ENCODE results near the gene C11orf86.
"Not testable (repeated sequence)": the region's sequence is repeated elsewhere in the genome, so short reads cannot be mapped to it uniquely, and the experiment has no call there.

C11orf86 gene

DNA sequence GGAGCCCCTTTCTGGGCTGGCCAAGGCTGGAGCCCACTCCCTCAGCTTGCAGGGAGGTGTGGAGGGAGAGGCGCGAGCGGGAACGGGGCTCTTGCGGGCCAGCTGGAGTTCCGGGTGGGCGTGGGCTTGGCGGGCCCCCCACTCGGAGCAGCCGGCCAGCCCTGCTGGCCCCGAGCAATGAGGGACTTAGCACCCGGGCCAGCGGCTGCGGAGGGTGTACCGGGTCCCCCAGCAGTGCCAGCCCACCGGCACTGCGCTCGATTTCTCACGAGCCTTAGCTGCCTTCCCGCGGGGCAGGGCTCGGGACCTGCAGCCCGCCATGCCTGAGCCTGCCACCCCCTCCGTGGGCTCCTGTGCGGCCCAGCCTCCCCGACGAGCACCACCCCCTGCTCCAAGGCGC, 13.6 kb downstream of the C11orf86 start:
- in situ Hi-C loops (cut with MboI; ENCODE audit: low sequenced_read_pairs) = not testable (repeated sequence)

DNA sequence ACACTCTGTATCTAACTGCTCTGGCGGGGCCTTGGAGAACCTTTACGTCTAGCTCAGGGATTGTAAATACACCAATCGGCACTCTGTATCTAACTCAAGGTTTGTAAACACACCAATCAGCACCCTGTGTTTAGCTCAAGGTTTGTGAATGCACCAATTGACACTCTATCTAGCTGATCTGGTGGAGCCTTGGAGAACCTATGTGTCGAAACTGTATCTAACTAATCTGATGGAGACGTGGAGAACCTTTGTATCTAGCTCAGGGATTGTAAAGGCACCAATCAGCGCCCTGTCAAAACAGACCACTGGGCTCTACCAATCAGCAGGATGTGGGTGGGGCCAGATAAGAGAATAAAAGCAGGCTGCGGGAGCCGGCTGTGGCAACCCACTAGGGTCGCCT, 14.3 kb downstream of the C11orf86 start:
- in situ Hi-C loops (cut with MboI; ENCODE audit: low sequenced_read_pairs) = not testable (repeated sequence)

DNA sequence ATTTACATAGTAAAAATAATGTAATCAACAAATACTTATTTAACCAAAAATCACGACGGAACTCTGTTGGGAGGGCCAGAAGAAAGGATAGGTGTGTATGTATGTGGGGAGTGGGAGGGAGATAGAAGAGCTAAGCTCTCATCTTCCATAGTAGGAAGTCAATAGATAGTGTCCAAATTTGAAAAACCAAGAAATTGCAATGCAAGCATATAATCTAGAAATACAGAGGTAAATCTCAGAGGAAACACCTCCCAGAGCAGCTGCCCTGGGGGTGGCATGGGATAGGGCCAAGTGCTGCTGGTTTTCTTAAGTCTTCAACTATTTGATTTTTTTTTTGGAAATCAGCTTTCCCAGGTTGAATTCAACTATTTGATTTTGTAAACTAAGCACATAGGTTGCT, 16.9 kb downstream of the C11orf86 start:
- in situ Hi-C loops (cut with MboI; ENCODE audit: low sequenced_read_pairs) = no loop called here

DNA sequence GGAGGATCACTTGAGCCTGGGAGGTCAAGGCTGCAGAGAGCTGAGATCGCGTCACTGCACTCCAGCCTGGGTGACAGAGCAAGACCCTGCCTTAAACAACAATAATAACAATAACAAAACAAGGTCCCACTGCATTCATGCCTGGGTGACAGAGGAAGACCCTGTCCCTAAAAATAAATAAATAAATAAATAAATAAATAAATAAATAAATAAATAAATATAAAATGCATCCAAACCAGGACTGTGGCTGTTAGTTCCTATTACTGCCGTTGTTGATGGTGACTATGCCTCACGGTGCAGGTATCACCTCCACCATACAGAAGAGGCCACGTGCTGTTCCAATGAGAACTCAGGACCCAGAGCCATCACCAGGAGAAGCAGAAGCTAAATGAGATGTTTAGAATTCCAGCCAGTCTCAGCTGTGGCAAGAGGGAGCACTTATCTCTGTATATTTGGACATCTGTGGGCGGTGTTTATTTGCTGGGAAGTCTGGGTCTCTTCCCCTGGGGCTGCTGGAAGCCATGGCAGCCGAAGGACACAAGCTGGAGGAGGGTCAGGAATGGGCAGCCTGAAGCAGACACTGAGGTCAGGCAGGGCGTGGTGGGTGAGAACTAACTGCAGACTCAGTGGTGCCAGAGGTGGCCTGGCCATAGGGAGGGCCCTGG, 21.6 kb downstream of the C11orf86 start:
- in situ Hi-C loops (cut with MboI; ENCODE audit: low sequenced_read_pairs) = no loop called here

DNA sequence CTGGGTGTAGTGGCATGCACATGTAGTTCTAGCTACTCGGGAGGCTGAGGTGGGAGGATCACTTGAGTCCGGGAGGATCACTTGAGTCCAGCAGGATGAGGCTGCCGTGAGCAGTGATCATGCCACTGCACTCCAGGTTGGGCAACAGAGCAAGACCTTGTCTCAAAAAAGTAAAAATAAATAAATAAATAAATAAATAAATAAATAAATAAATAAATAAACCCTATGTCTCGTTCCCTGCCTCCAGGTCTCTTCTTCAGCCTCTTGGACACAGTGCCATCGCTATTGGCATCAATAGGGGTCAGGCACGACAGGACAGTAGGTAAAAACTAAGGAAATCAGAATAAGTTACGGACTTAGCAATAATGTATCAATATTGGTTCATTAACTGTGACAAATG, 24.5 kb downstream of the C11orf86 start:
- in situ Hi-C loops (cut with MboI; ENCODE audit: low sequenced_read_pairs) = no loop called here

DNA sequence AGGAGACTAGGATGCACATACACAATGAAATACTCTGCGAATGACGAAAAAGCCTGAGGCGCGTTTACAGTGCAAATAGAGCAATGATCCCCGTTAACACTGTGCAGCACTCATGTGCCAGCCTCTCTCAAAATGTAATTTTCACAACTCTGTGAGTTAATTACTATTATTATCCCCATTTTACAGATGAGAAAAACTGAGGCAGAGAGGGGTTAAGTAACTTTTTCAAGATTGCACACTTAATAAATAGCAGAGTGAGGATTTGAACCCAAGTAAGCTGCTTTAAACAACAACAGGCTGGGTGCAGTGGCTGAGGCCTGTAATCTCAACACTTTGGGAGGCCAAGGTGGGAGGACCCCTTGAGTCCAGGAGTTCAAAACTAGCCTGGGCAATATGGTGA, 26.2 kb downstream of the C11orf86 start:
- in situ Hi-C loops (cut with MboI; ENCODE audit: low sequenced_read_pairs) = no loop called here

DNA sequence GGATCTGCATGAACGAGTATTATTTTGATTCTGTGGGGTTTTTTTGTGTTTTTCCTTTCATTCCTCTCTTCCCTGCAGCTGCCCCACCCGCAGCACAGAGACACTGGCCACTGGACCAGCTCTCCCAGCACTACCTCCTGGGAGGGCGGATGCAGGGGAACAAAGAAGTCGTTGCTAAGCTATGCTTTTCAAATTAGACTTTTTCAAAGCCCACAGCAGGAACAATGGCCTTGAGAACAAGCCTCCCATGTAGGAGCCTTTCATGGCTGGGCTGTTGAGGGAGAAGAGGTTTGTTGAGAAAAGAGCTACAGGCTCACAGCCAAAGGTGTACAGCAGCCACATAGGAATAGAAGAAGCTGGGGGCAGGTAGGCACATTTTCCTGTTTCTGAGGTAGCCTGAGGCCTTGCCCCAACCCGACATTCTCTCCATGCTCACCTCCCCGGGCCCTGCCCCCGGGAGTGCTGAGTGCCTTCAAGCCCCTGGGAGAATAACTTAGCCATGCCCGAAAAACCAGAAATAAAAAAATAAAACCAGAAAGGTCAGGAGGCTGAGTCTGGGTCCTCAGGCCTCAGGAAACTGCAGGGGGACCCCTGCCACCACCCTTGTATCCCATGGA, 27.3 kb downstream of the C11orf86 start:
- in situ Hi-C loops (cut with MboI; ENCODE audit: low sequenced_read_pairs) = no loop called here

DNA sequence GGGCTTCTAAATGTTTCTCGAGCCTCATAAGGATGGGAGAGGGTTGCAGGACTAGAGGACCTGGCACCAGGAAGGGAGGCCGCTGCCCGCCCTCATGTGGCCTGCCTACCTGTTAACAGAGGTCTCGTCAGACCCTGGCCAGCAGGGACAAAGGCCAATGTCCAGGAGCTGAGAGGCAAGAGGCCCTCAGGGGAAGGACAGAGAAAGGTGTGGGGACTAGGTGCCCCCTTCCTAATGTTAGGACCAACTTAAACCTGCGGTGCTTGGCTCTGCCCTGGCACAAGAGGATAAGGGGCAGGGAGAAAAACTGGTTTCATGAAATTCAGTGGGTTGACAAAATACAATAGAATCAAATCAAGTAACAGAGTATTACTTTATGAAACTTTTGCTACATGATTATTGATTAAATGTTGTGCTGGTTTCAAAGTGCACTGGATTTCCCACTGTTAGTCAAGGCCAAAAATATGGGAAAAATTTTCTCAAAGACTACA, 27.9 kb downstream of the C11orf86 start:
- in situ Hi-C loops (cut with MboI; ENCODE audit: low sequenced_read_pairs) = no loop called here

DNA sequence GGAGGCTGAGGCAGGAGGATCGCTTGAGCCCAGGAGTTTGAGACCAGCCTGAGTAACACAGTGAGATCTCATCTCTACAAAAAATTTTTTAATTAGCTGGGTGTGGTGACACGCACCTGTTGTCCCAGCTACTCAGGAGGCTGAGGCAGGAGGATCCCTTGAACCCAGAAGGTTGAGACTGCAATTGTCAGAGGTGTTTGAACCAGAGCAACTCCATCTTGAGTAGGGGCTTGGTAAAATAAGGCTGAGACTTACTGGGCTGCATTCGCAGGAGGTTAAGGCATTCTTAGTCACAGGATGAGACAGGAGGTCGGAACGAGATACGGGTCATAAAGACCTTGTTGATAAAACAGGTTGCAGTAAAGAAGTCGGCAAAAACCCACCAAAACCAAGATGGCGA, 30.1 kb downstream of the C11orf86 start:
- in situ Hi-C loops (cut with MboI; ENCODE audit: low sequenced_read_pairs) = not testable (repeated sequence)

DNA sequence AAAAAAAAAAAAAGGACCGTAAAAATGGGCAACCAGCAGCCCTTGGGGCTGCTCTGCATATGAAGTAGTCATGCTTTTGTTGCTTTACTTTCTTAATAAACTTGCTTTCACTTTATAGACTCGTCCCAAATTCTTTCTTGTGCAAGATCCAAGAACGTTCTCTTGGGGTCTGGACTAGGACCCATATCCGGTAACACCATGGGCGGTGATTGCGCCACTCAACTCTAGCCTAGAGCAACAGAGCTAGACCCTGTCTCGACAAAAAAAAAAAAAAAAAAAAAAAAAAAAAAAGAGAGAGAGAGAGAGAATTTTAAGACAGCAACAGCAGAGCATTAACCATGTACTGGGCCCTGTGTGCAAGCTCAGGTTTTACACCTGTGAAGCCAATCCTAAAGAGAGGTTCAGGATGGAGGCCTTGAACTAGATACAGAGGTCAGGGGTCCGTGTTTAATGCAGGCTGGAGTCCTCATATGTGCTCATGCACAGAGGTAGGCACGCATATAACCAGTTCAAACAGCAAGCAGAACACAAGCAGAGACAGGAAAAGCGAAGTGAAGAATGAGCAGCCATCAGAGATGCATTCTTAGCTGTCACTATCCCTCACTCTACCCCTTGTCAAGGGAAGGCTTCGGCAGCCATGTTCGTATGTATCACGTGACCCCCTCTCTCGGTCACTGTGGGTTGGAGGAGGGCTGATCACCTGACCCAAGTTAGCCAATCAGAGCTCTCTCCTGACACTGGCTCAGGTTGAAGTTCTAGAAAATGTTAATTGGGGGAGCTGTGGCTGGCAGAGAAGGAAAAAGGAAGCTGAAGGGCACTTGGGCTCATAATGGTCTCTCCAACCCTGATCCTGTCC, 31.2 kb downstream of the C11orf86 start:
- in situ Hi-C loops (cut with MboI; ENCODE audit: low sequenced_read_pairs) = no loop called here

DNA sequence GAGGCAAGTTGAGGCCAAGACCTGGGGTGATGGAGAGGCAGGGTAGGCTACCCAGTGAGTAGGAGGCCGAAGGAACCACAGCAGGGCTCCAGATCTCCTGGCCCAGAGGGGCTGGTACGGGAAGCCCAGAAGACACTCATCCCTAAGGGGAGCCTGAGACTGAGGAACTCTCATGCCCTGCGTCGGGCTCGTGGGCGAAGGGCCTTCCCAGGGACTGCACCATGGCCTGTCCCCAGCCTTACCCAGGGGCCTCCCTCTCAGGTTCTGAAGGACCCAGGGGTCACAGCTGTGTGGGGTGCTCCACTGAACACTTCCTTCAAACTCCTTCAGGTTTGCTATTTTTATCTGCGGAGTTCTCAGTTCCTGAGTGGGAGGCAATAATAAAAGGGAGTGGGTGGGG, 32.0 kb downstream of the C11orf86 start:
- in situ Hi-C loops (cut with MboI; ENCODE audit: low sequenced_read_pairs) = no loop called here

DNA sequence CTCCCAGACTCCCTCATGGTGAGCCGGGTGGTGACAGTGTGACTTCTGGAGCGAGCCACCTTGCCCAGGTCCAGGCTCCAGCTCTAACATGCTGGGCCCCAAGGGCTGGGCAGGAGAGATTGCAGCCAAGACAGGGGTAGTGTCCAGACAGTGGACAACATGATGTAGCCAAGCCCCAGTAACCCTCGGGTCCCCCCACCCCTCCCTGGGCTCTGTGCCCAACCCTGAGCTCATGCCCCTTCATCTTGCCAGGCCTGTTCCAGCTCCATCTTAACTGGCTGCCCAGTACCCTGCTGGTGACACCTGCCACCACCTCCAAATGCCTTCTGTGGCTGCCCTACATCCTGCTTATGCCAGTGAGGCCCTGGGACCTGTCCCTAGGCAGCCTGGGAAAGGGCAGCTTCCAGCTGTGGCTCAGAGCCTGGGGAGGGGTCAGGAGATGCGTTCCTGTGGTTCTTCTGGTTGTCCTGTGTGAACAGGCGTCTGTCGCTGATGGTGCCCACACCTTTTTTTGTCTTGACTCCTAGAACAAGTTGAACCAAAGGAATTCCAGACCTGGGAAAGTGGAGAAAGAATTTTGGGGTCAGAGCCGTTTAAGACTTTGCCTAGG, 35.3 kb downstream of the C11orf86 start:
- in situ Hi-C loops (cut with MboI; ENCODE audit: low sequenced_read_pairs) = no loop called here

DNA sequence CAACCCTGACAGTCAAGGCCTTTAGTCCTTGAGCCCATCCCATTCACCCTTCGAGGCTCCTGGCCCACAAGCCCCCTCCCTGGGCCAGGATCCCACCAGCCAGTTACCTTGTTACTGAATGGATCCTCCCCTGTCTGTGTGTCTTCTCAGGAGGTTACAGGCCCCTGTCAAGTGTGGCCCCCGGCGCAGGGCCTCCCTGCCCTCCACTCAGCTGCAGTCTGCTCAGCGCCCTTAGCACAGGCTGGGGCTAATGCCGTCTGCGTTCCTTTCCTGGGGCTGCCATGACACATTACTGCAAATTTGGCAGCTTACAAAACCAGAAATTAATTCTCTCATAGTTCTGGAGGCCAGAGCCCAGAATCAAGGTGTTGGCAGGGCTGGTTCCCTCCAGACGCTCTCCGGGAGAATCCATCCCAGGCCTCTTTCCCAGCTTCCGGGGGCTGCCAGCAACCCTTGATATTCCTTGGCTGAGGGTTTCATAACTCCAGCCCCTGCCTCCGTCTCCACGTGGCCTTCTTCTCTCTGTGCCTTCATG, 38.5 kb downstream of the C11orf86 start:
- in situ Hi-C loops (cut with MboI; ENCODE audit: low sequenced_read_pairs) = no loop called here

DNA sequence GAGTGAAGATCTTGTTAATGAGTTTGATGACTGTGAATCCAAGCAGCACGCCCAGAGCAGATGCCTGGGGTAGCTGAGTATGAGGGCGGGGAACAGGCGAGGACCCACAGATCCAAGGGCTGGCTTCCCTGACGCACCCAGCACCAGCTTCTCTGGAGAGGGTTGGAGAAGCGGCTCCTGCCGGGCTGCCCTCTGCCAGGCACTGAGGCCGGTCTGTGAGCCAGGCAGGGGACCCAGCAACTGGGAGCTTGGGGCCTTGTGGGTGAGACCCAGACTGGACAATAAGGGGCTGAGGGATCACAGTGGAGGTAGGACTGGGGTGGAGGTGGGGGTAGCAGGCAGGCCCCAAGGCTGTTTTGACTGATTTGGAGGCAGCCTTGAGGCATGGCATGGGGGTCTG, 39.2 kb downstream of the C11orf86 start:
- in situ Hi-C loops (cut with MboI; ENCODE audit: low sequenced_read_pairs) = no loop called here

DNA sequence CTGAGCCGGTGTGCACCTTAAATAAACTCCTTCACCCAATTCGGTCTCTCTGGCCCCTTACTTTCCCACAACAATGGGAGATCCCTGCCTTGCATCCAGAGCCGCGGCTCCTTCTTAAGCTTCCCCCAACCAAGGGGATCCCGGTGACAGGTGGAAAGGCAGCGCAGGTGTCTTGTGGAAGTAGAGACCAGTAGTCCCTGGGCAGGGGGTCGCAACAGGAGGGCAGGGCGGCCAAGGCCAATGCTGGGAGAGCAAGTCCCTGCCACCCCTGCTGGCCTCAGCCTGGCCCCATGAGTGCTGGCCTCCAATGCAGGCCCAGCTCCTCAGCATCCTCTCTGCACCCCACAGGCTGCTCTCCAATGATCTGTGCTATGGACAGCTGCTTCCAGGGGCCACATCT, 39.9 kb downstream of the C11orf86 start:
- in situ Hi-C loops (cut with MboI; ENCODE audit: low sequenced_read_pairs) = no loop called here

DNA sequence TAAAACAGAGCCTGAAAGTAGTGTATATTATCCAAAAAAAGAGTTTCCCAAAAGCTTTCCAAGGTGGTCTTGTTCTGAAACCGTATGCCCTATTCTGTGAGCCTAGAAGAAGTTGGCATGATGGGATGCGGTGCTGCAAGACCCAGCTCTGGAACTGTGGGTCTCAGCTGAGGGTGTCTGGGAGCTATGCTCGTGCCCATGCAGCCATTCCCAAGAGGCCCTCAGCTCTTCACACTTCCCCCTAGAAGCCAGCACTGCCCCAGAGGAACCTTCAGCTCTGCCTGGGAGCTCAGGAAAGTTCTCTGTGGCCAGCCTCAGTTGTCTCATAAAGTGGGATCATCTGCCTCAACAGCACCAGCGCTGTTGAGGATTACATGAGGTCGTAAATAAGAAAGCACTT, 41.4 kb downstream of the C11orf86 start:
- in situ Hi-C loops (cut with MboI; ENCODE audit: low sequenced_read_pairs) = no loop called here

DNA sequence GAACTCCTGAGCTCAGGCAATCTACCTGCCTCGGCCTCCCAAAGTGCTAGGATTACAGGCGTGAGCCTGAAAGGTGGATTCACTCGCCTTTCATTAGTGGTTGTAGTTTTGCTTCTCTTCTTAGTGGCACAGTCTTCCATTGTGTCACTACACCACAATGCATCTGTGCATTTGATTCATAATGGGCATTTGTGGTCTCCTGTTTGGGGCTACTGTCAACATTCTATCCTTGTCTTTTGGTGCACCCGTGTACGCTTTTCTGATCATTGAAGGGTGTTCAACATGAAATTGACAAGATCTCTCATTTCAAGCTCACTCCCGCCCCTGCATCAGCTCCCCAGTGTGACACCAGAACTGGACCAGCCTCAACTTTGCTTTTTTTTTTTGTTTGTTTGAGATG, 45.8 kb downstream of the C11orf86 start:
- in situ Hi-C loops (cut with MboI; ENCODE audit: low sequenced_read_pairs) = no loop called here

DNA sequence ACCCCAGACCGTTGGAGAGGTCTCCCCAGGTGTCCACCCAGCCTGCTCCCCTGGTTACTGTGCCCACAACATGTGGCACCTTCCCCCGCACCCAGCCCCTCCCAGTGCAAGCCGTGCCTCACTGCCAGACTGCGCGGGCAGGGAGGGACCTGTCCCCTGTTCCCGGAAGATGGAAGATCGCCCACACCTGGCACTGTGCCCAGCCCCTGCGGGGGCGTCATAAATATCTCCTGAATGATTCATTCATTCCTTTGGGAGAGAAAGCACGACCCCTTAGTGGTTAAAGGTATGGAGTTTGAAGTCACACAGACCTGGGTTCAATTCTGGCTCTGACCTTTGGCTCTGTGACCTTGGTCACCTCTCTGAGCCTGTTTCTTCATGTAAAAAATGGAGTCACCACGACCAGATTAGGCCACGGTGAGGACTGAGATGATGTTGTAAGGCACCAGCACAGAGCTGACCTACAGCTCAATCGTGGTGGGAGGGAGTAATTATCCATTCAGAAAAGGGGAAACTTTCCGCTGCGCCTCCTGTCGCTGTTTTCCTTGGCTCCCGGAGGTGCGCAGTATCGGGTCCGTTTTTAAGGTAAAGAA, 47.3 kb downstream of the C11orf86 start:
- in situ Hi-C loops (cut with MboI; ENCODE audit: low sequenced_read_pairs) = no loop called here

DNA sequence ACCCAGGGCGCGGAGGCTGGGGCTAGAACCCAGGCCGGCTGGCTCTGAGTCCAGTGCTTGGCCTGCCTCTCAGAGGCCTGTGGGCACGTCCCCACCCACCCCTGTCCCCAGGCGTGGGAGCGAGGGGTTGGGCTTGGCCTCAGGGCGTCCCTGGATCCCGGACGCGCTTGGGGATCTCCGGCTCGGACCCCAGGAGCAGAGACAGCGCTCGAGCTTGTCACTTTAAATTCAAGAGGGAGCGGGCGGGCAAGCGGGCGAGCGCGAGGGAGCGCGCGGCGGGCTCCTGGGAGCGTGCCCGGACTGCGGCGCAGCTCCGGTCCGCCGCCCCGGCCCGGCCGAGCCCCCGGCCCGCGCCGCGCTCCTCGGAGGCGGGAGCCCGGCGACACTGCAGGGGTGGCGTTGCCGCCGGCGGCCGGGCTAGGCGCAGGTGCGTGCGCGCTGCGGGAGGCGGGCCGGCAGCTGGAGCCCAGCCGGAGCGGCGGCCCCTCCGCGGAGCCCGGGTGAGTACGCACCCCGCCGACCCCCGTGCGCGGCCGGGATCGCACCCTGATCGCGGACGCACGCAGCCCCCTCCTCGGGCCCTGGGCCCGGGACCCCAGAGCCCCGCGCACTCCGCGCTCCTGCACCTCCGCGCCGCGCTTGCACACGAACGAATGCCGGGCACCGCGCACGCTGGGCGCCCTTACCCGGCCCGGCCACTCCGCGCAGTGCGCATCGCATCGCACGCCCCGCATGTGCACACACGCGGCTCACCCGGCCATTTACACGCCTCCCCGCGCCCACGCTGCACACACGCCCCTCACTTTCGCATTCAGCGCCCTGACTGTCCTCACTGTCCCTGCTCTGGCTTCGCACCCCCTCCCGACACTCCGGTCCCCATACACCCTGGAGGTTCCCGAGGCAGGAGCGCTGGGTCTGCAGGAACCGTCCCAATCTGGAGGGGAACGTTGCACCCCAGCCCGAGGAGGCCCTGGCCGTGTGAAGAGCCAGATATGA, 48.2 kb downstream of the C11orf86 start, which contains the start of gene SYT12:
TSS of gene SYT12 (plus strand) at position 174 of the 996 bp plus-strand sequence. CDS start 7,011 bp downstream, outside the sequence.
- in situ Hi-C loops (cut with MboI; ENCODE audit: low sequenced_read_pairs) = no loop called here

Measured in HL-60/S4 treated with retinoic acid at 250 ng/mL for 4 days and 3 days (cell line).